CD8-positive, alpha-beta memory T cell (primary cell): ENCODE data around the gene NEGR1. TPM values are rescaled to one million over a fixed set of nuclear protein-coding genes. Genes with fewer than 3 reads are reported as not detected.

Experiments
- CTCF ChIA-PET: fragments of 350-600 bp; sonication (Branson Sonifier 250); formaldehyde crosslinking; loops from one replicate; lab custom pipeline; 2021; ENCODE audit warnings: antibody characterized with exemption; lab: Charles Lee
- POLR2A ChIA-PET: fragments of 350-600 bp; sonication (Branson Sonifier 250); formaldehyde crosslinking; loops from one replicate; lab custom pipeline; 2021; ENCODE audit warnings: antibody characterized with exemption; lab: Charles Lee
- DNase-seq, 5 donors: peaks; one replicate each; pipeline versions ENCODE4 v3.0.0 to v3.0.0-alpha.2; 2020 to 2022; ENCODE audit warnings: mixed read lengths in 1 of 5
- H3K27ac ChIP-seq: one replicate; pipeline ENCODE4 v1.7.0; 2013; ENCODE audit warnings: low read depth, mild to moderate bottlenecking, low read length, moderate library complexity
- H3K27me3 ChIP-seq: 2 replicates; pipeline ENCODE4 v1.7.0; 2013; ENCODE audit warnings: low read length, mild to moderate bottlenecking; ENCODE audit not compliant: insufficient read depth, poor library complexity, severe bottlenecking
- H3K36me3 ChIP-seq: 2 replicates; pipeline ENCODE4 v1.7.0; 2013; ENCODE audit warnings: mild to moderate bottlenecking, low read length, moderate library complexity; ENCODE audit not compliant: insufficient read depth
- H3K4me1 ChIP-seq: 2 replicates; pipeline ENCODE4 v1.7.0; 2013; ENCODE audit warnings: mild to moderate bottlenecking, low read length, moderate library complexity; ENCODE audit not compliant: insufficient read depth
- H3K4me3 ChIP-seq: 2 replicates; pipeline ENCODE4 v1.7.0; 2013; ENCODE audit warnings: mild to moderate bottlenecking, low read length
- H3K9me3 ChIP-seq: 2 replicates; pipeline ENCODE4 v1.7.0; 2013; ENCODE audit warnings: mild to moderate bottlenecking, low read length
- H3K27ac Mint-ChIP-seq, 8 donors: one replicate each; pipeline ENCODE4 v1.8.0; 2020 to 2021; ENCODE audit warnings: mixed read lengths in 8 of 8, mild to moderate bottlenecking in 6 of 8, inconsistent platforms in 3 of 8, moderate library complexity in 3 of 8
- H3K27me3 Mint-ChIP-seq, 2 donors: one replicate each; pipeline ENCODE4 v1.8.0; 2020 to 2021; ENCODE audit warnings: mixed read lengths in 2 of 2, mild to moderate bottlenecking in 1 of 2, moderate library complexity in 1 of 2
- H3K36me3 Mint-ChIP-seq, 3 donors: one replicate each; pipeline ENCODE4 v1.8.0; 2020 to 2021; ENCODE audit warnings: mixed read lengths in 3 of 3, inconsistent platforms in 1 of 3, mild to moderate bottlenecking in 1 of 3
- H3K4me1 Mint-ChIP-seq, 3 donors: one replicate each; pipeline ENCODE4 v1.8.0; 2020 to 2021; ENCODE audit warnings: mixed read lengths in 3 of 3, inconsistent platforms in 1 of 3, mild to moderate bottlenecking in 1 of 3
- H3K4me3 Mint-ChIP-seq, 7 donors: one replicate each; pipeline ENCODE4 v1.8.0; 2020 to 2021; ENCODE audit warnings: mixed read lengths in 7 of 7, mild to moderate bottlenecking in 6 of 7, moderate library complexity in 4 of 7, inconsistent platforms in 2 of 7
- H3K9me3 Mint-ChIP-seq, 5 donors: one replicate each; pipeline ENCODE4 v1.8.0; 2020 to 2022; ENCODE audit warnings: mixed read lengths in 5 of 5, mild to moderate bottlenecking in 3 of 5, moderate library complexity in 2 of 5, inconsistent platforms in 1 of 5
- polyA plus RNA-seq: library from polyadenylated mRNA; unstranded; fragments of 300-500 nt; fragmentation: Illumina TruSeq; gene quantifications from one replicate; pipeline ENCODE4 v1.2.3, GENCODE V29; 2021
- total RNA-seq, 2 experiments: library from RNA; stranded (reverse); gene quantifications; one replicate each; pipeline ENCODE4 v1.2.3, GENCODE V29; 2021

NEGR1 gene
- total and polyA plus RNA-seq, 3 experiments from 2014 or later = not detected

DNA sequence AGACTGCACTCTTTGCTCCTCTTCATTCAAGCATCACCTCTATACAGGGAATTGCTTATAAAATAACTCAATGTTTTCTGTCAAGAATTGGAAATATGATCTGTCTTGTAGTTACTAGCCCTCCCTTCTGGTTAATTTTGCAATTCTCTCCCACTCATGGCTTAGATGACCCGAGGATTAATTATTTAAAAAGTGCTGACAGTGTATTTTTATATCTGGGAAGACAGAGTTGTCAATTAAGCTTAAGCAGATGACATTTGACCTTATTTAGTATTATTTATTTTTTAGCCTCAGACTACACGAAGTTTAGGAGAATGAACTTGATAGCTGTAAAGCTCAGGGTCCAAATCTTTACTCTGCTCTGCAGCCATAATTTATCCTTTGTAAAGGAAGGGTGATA lies 538.5 kb downstream of the NEGR1 start:
- ChIA-PET CTCF (no interaction called here), POLR2A (no interaction called here)
- Mint-ChIP-seq H3K36me3 (no peaks in the 10 kb centered on the region), H3K27ac (no peak overlapping the region), H3K27me3 (peaks cover 0 to 2% of the 10 kb centered on the region in 2 donors), H3K4me1 (no peaks in the 10 kb centered on the region), H3K9me3 (peaks cover 4 to 37% (median 10%) of the 10 kb centered on the region in 5 donors), H3K4me3 (no peak overlapping the region)
- H3K27ac ChIP-seq = no peak overlapping the region
- no peaks in the 10 kb centered on the region for H3K27me3 ChIP-seq
- H3K36me3 ChIP-seq = no peaks in the 10 kb centered on the region
- no peak for DNase-seq
- no peaks in the 10 kb centered on the region for H3K9me3 ChIP-seq
- H3K4me3 ChIP-seq = no peak overlapping the region
- no peaks in the 10 kb centered on the region for H3K4me1 ChIP-seq

GRCh38 chr1:71738910-71739309 lies 543.4 kb downstream of the NEGR1 start:
- Mint-ChIP-seq H3K27ac (no peak overlapping the region), H3K9me3 (peaks cover 4 to 39% (median 12%) of the 10 kb centered on the region in 5 donors), H3K4me1 (no peaks in the 10 kb centered on the region), H3K4me3 (no peak overlapping the region), H3K36me3 (no peaks in the 10 kb centered on the region), H3K27me3 (peaks cover 0 to 2% of the 10 kb centered on the region in 2 donors)
- no peak overlapping the region for H3K27ac ChIP-seq
- H3K4me3 ChIP-seq = no peak overlapping the region
- H3K36me3 ChIP-seq = no peaks in the 10 kb centered on the region
- no peaks in the 10 kb centered on the region for H3K9me3 ChIP-seq
- CTCF ChIA-PET = no interaction called here
- H3K4me1 ChIP-seq = no peaks in the 10 kb centered on the region
- no peaks in the 10 kb centered on the region for H3K27me3 ChIP-seq
- POLR2A ChIA-PET = no interaction called here
- no peak for DNase-seq

GRCh38 chr1:71738256-71738655 lies 544.1 kb downstream of the NEGR1 start:
- H3K4me3 Mint-ChIP-seq = no peak overlapping the region
- H3K27me3 ChIP-seq = no peaks in the 10 kb centered on the region
- no peaks in the 10 kb centered on the region for H3K9me3 ChIP-seq
- H3K4me1 ChIP-seq = no peaks in the 10 kb centered on the region
- no peak for DNase-seq
- H3K27ac Mint-ChIP-seq = no peak overlapping the region
- no peak overlapping the region for H3K4me3 ChIP-seq
- H3K27ac ChIP-seq = no peak overlapping the region
- CTCF ChIA-PET = no interaction called here
- H3K9me3 Mint-ChIP-seq = peaks cover 4 to 41% (median 12%) of the 10 kb centered on the region in 5 donors
- H3K36me3 Mint-ChIP-seq = no peaks in the 10 kb centered on the region
- H3K36me3 ChIP-seq = no peaks in the 10 kb centered on the region
- H3K4me1 Mint-ChIP-seq = no peaks in the 10 kb centered on the region
- POLR2A ChIA-PET = no interaction called here
- H3K27me3 Mint-ChIP-seq = peaks cover 0 to 2% of the 10 kb centered on the region in 2 donors

GRCh38 chr1:71737768-71738167 lies 544.6 kb downstream of the NEGR1 start:
- POLR2A ChIA-PET = no interaction called here
- no peak overlapping the region for H3K27ac Mint-ChIP-seq
- H3K4me3 Mint-ChIP-seq = no peak overlapping the region
- DNase-seq = no peak
- H3K36me3 Mint-ChIP-seq = no peaks in the 10 kb centered on the region
- H3K27me3 Mint-ChIP-seq = peaks cover 0 to 2% of the 10 kb centered on the region in 2 donors
- Histone ChIP-seq H3K4me1 (no peaks in the 10 kb centered on the region), H3K9me3 (no peaks in the 10 kb centered on the region), H3K36me3 (no peaks in the 10 kb centered on the region), H3K27ac (no peak overlapping the region), H3K27me3 (no peaks in the 10 kb centered on the region), H3K4me3 (no peak overlapping the region)
- H3K9me3 Mint-ChIP-seq = peaks cover 4 to 43% (median 12%) of the 10 kb centered on the region in 5 donors
- CTCF ChIA-PET = no interaction called here
- H3K4me1 Mint-ChIP-seq = no peaks in the 10 kb centered on the region

- no peaks in the 10 kb centered on the region for H3K9me3 ChIP-seq
- no peaks in the 10 kb centered on the region for H3K4me1 ChIP-seq
- Mint-ChIP-seq H3K4me1 (no peaks in the 10 kb centered on the region), H3K4me3 (no peak overlapping the region), H3K27me3 (no peaks in the 10 kb centered on the region), H3K36me3 (no peaks in the 10 kb centered on the region), H3K27ac (no peak overlapping the region), H3K9me3 (peaks cover 3 to 19% (median 6%) of the 10 kb centered on the region in 5 donors)
- no peaks in the 10 kb centered on the region for H3K27me3 ChIP-seq
- ChIA-PET CTCF (no interaction called here), POLR2A (no interaction called here)
- H3K4me3 ChIP-seq = no peak overlapping the region
- no peaks in the 10 kb centered on the region for H3K36me3 ChIP-seq
- no peak overlapping the region for H3K27ac ChIP-seq
- no peak for DNase-seq
These were observed 549.2 kb downstream of the NEGR1 start for GRCh38 chr1:71733121-71733520.

DNA sequence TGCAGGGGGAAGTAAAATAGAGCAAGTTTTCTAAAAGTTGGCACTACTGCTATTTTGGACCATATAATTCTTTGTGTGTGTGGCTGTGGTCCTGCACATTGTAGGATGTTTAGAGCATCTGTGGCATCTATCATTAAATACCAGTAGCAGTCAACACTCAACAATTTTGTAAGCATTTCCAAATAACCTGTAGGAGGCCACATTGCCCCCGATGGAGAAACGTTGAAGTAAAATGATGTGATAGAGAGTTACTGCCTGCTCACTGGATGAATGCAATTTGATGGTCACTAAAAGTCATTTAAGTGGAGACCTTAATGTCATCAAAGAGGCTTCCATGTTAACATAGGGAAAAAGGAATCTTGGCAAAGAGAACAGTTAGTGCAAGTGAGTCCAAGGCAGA lies 560.8 kb downstream of the NEGR1 start:
- Histone ChIP-seq H3K4me3 (no peak overlapping the region), H3K27ac (no peak overlapping the region), H3K4me1 (no peaks in the 10 kb centered on the region), H3K36me3 (no peaks in the 10 kb centered on the region), H3K27me3 (no peaks in the 10 kb centered on the region), H3K9me3 (no peaks in the 10 kb centered on the region)
- Mint-ChIP-seq H3K4me3 (no peak overlapping the region), H3K9me3 (peaks cover 2 to 38% (median 11%) of the 10 kb centered on the region in 5 donors), H3K27me3 (no peaks in the 10 kb centered on the region), H3K36me3 (no peaks in the 10 kb centered on the region), H3K27ac (no peak overlapping the region), H3K4me1 (no peaks in the 10 kb centered on the region)
- ChIA-PET CTCF (no interaction called here), POLR2A (no interaction called here)
- DNase-seq = no peak

- H3K27me3 Mint-ChIP-seq = no peaks in the 10 kb centered on the region
- no peak overlapping the region for H3K27ac ChIP-seq
- peaks cover 1 to 44% (median 9%) of the 10 kb centered on the region in 5 donors for H3K9me3 Mint-ChIP-seq
- no peaks in the 10 kb centered on the region for H3K9me3 ChIP-seq
- CTCF ChIA-PET = no interaction called here
- H3K4me1 Mint-ChIP-seq = no peaks in the 10 kb centered on the region
- no peak overlapping the region for H3K4me3 ChIP-seq
- no peak overlapping the region for H3K4me3 Mint-ChIP-seq
- no peak overlapping the region for H3K27ac Mint-ChIP-seq
- DNase-seq = no peak
- H3K36me3 Mint-ChIP-seq = no peaks in the 10 kb centered on the region
- POLR2A ChIA-PET = no interaction called here
- H3K27me3 ChIP-seq = no peaks in the 10 kb centered on the region
- no peaks in the 10 kb centered on the region for H3K36me3 ChIP-seq
- no peaks in the 10 kb centered on the region for H3K4me1 ChIP-seq
These were observed 563.0 kb downstream of the NEGR1 start for GRCh38 chr1:71719330-71719729.

- H3K4me1 ChIP-seq = no peaks in the 10 kb centered on the region
- Mint-ChIP-seq H3K36me3 (no peaks in the 10 kb centered on the region), H3K27me3 (no peaks in the 10 kb centered on the region), H3K4me3 (no peak overlapping the region), H3K9me3 (peaks cover 4 to 48% (median 7%) of the 10 kb centered on the region in 5 donors), H3K4me1 (no peaks in the 10 kb centered on the region), H3K27ac (no peak overlapping the region)
- no peak overlapping the region for H3K4me3 ChIP-seq
- no peak overlapping the region for H3K27ac ChIP-seq
- CTCF ChIA-PET = no interaction called here
- no peaks in the 10 kb centered on the region for H3K9me3 ChIP-seq
- H3K36me3 ChIP-seq = no peaks in the 10 kb centered on the region
- no peaks in the 10 kb centered on the region for H3K27me3 ChIP-seq
- DNase-seq = no peak
- POLR2A ChIA-PET = no interaction called here
These were observed 565.2 kb downstream of the NEGR1 start for GRCh38 chr1:71717186-71717585.

GRCh38 chr1:71711456-71711855 lies 570.9 kb downstream of the NEGR1 start:
- Mint-ChIP-seq H3K27me3 (no peaks in the 10 kb centered on the region), H3K27ac (no peak overlapping the region), H3K36me3 (no peaks in the 10 kb centered on the region), H3K4me3 (no peak overlapping the region), H3K9me3 (peaks cover 9 to 34% (median 12%) of the 10 kb centered on the region in 5 donors), H3K4me1 (no peaks in the 10 kb centered on the region)
- H3K4me3 ChIP-seq = no peak overlapping the region
- H3K36me3 ChIP-seq = no peaks in the 10 kb centered on the region
- H3K27ac ChIP-seq = no peak overlapping the region
- ChIA-PET CTCF (no interaction called here), POLR2A (no interaction called here)
- no peaks in the 10 kb centered on the region for H3K9me3 ChIP-seq
- H3K27me3 ChIP-seq = no peaks in the 10 kb centered on the region
- no peaks in the 10 kb centered on the region for H3K4me1 ChIP-seq
- DNase-seq = no peak
